Adrenal gland (tissue), 5 donors: ENCODE results near the gene MEP1A.

Source experiments
- POLR2A ChIP-seq, 2 donors: fragments of 450-650 bp; IDR thresholded peaks; one replicate each; pipeline ENCODE4 v1.6.1; 2017; ENCODE audit warnings: antibody characterized with exemption in 2 of 2, mild to moderate bottlenecking in 2 of 2, moderate library complexity in 1 of 2
- TF ChIP-seq, protein P1 (sequence below), 6 experiments: fragments of 450-650 bp in 4 of 6; fragments of 200-600 bp in 2 of 6; sonication (generic) in 1 of 6; IDR thresholded peaks; 1 replicate in 5 of 6; 2 replicates in 1 of 6; pipeline versions ENCODE4 v1.5.1 to v1.8.0; 2016 to 2021; ENCODE audit warnings: antibody characterized with exemption in 6 of 6, mild to moderate bottlenecking in 2 of 6, moderate library complexity in 1 of 6
- donor health status: DM: no; HTN: no; CAD: no.

DNA sequence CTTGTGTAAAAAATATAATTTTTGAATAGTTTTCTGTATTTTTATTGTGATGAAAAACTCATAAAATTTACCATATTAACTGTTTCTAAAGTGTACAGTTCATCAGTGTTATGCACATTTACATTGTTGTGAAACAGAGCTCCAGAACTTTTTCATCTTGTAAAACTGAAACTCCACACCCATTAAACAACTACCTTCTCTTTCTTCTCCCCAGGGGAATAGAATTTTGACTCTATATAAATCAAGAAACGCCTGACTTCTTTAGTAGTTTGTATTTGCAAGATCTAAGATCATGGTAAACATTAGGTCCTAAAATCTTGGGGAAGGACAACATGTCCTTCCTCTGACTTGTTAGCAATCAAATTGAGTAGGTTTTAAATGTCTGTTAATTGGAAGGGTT is 37.3 kb upstream of the MEP1A start:
- TF ChIP-seq, protein P1, sequence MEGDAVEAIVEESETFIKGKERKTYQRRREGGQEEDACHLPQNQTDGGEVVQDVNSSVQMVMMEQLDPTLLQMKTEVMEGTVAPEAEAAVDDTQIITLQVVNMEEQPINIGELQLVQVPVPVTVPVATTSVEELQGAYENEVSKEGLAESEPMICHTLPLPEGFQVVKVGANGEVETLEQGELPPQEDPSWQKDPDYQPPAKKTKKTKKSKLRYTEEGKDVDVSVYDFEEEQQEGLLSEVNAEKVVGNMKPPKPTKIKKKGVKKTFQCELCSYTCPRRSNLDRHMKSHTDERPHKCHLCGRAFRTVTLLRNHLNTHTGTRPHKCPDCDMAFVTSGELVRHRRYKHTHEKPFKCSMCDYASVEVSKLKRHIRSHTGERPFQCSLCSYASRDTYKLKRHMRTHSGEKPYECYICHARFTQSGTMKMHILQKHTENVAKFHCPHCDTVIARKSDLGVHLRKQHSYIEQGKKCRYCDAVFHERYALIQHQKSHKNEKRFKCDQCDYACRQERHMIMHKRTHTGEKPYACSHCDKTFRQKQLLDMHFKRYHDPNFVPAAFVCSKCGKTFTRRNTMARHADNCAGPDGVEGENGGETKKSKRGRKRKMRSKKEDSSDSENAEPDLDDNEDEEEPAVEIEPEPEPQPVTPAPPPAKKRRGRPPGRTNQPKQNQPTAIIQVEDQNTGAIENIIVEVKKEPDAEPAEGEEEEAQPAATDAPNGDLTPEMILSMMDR (IDR thresholded peaks at IDR 0.05): no peak
- no peak for TF ChIP-seq POLR2A (IDR thresholded peaks at IDR 0.05)
